Upper lobe of left lung (tissue), 4 donors: Measurements from ENCODE around the gene DCST1.

Experiments used
- EP300 ChIP-seq, 4 donors: sonication (generic); formaldehyde crosslinking; IDR thresholded peaks; one replicate each; pipeline ENCODE4 v1.5.1; 2017; ENCODE audit warnings: antibody characterized with exemption in 4 of 4, control low read depth in 2 of 4
- POLR2A ChIP-seq, 4 donors: fragments of 450-650 bp; IDR thresholded peaks; one replicate each; pipeline ENCODE4 v1.5.1; 2016 to 2017; ENCODE audit warnings: antibody characterized with exemption in 4 of 4, mild to moderate bottlenecking in 2 of 4
- POLR2AphosphoS5 ChIP-seq, 2 donors: sonication (generic); formaldehyde crosslinking; IDR thresholded peaks; one replicate each; pipeline ENCODE4 v1.5.1; 2017; ENCODE audit warnings: antibody characterized with exemption in 2 of 2
- TF ChIP-seq, protein P1 (sequence below), 6 experiments: fragments of 450-650 bp in 4 of 6; fragments of 200-600 bp in 2 of 6; sonication (generic) in 2 of 6; IDR thresholded peaks; one replicate each; pipeline ENCODE4 v1.5.1; 2016 to 2019; ENCODE audit warnings: antibody characterized with exemption in 6 of 6

GRCh38 chr1:154990276-154990675 lies 43.3 kb upstream of the DCST1 start:
- TF ChIP-seq, protein P1, sequence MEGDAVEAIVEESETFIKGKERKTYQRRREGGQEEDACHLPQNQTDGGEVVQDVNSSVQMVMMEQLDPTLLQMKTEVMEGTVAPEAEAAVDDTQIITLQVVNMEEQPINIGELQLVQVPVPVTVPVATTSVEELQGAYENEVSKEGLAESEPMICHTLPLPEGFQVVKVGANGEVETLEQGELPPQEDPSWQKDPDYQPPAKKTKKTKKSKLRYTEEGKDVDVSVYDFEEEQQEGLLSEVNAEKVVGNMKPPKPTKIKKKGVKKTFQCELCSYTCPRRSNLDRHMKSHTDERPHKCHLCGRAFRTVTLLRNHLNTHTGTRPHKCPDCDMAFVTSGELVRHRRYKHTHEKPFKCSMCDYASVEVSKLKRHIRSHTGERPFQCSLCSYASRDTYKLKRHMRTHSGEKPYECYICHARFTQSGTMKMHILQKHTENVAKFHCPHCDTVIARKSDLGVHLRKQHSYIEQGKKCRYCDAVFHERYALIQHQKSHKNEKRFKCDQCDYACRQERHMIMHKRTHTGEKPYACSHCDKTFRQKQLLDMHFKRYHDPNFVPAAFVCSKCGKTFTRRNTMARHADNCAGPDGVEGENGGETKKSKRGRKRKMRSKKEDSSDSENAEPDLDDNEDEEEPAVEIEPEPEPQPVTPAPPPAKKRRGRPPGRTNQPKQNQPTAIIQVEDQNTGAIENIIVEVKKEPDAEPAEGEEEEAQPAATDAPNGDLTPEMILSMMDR (IDR thresholded peaks at IDR 0.05): no peak
- no peak for TF ChIP-seq EP300 (IDR thresholded peaks at IDR 0.05)
- no peak for TF ChIP-seq POLR2AphosphoS5 (IDR thresholded peaks at IDR 0.05)
- TF ChIP-seq POLR2A (IDR thresholded peaks at IDR 0.05): no peak
